SH-SY5Y (cell line): Measurements from ENCODE around the gene MPPED1.

Source experiments
- GATA2 ChIP-seq: IDR thresholded peaks from 2 replicates; pipeline ENCODE4 v1.6.1; 2011; ENCODE audit warnings: mild to moderate bottlenecking, low read depth, low read length
- GATA3 ChIP-seq: IDR thresholded peaks from 2 replicates; pipeline ENCODE4 v1.6.1; 2011; ENCODE audit warnings: low read depth, mild to moderate bottlenecking, low read length, moderate library complexity

GRCh38 chr22:43515411-43515810 is 103.6 kb downstream of the MPPED1 start:
- TF ChIP-seq GATA2: no peak
- TF ChIP-seq GATA3: no peak
